DOHH2 (cell line): ENCODE results near the gene TNFRSF11A.

Experiments
- H3F3A ChIP-seq: fragments of 200-600 bp; sonication (generic), shearing (Covaris generic); 2 replicates; pipeline ENCODE4 v1.6.0; 2016; ENCODE audit warnings: antibody characterized with exemption, mild to moderate bottlenecking; ENCODE audit not compliant: control insufficient read depth, insufficient read depth
- H3K27ac ChIP-seq: fragments of 200-600 bp; sonication (generic); 2 replicates; pipeline ENCODE4 v1.5.1; 2014; ENCODE audit warnings: low read depth, mild to moderate bottlenecking, low read length, moderate library complexity
- H3K27me3 ChIP-seq: fragments of 200-600 bp; sonication (generic); 2 replicates; pipeline ENCODE4 v1.6.1; 2014; ENCODE audit warnings: mild to moderate bottlenecking, low read length, mixed read lengths; ENCODE audit not compliant: control insufficient read depth
- H3K36me3 ChIP-seq: fragments of 200-600 bp; sonication (generic); 2 replicates; pipeline ENCODE4 v1.6.1; 2014; ENCODE audit warnings: mild to moderate bottlenecking, low read length, moderate library complexity, mixed read lengths; ENCODE audit not compliant: control insufficient read depth
- H3K4me1 ChIP-seq: fragments of 200-600 bp; sonication (generic); 2 replicates; pipeline ENCODE4 v1.6.1; 2014; ENCODE audit warnings: mild to moderate bottlenecking, low read length, mixed read lengths; ENCODE audit not compliant: control insufficient read depth
- H3K4me2 ChIP-seq: fragments of 200-600 bp; sonication (generic); 2 replicates; pipeline ENCODE4 v1.6.0; 2014; ENCODE audit warnings: mild to moderate bottlenecking, low read length, moderate library complexity
- H3K4me3 ChIP-seq: fragments of 200-600 bp; sonication (generic); 2 replicates; pipeline ENCODE4 v1.5.1; 2014; ENCODE audit warnings: mild to moderate bottlenecking, low read length, mixed read lengths
- H3K79me2 ChIP-seq: fragments of 200-600 bp; sonication (generic); 2 replicates; pipeline ENCODE4 v1.6.1; 2014; ENCODE audit warnings: mild to moderate bottlenecking, low read length, mixed read lengths; ENCODE audit not compliant: control insufficient read depth
- H3K9me2 ChIP-seq: fragments of 200-600 bp; sonication (generic); replicated peaks from 2 replicates; pipeline ENCODE4 v1.6.1; 2014; ENCODE audit warnings: mild to moderate bottlenecking, low read length, mixed read lengths; ENCODE audit not compliant: control insufficient read depth
- H3K9me3 ChIP-seq: fragments of 200-600 bp; sonication (generic); 2 replicates; pipeline ENCODE4 v1.6.1; 2014; ENCODE audit warnings: antibody characterized with exemption, low read length, mixed read lengths; ENCODE audit not compliant: control insufficient read depth, insufficient read depth
- H4K20me1 ChIP-seq: fragments of 200-600 bp; sonication (generic); 2 replicates; pipeline ENCODE4 v1.6.0; 2014; ENCODE audit warnings: low read depth, mild to moderate bottlenecking, antibody characterized with exemption, low read length, moderate library complexity; ENCODE audit not compliant: control insufficient read depth, insufficient read depth
- EZH2phosphoT487 ChIP-seq: fragments of 200-600 bp; sonication (generic); IDR thresholded peaks from 2 replicates; pipeline ENCODE4 v1.6.1; 2017; ENCODE audit warnings: borderline replicate concordance, mild to moderate bottlenecking, antibody characterized with exemption, low read length, moderate library complexity, mixed read lengths
- TF ChIP-seq, protein P1 (sequence below): fragments of 200-600 bp; sonication (generic); IDR thresholded peaks from one replicate; pipeline ENCODE4 v1.5.1; 2014; ENCODE audit warnings: antibody characterized with exemption, mild to moderate bottlenecking, low read depth, low read length; ENCODE audit not compliant: poor library complexity, severe bottlenecking

Gene TNFRSF11A

DNA sequence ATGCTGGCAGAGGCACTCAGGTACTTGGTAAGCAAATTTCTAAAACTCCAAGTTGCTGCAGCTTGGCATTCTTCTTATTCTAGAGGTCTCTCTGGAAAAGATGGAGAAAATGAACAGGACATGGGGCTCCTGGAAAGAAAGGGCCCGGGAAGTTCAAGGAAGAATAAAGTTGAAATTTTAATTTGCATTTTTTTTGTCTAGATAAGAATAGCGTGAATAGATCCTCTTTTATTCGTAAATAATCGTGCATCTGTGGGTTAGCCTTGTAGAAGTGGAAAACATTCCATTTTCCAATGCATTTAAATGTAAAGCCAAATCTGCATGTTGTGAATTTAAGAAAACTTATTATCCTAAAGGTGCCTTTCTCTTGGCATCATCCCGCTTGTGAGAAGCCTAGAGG lies 61.0 kb downstream of the TNFRSF11A start:
- no peak overlapping the region for H3K4me2 ChIP-seq
- H4K20me1 ChIP-seq = no peaks in the 10 kb centered on the region
- H3K4me3 ChIP-seq = no peak overlapping the region
- H3K9me3 ChIP-seq = no peaks in the 10 kb centered on the region
- no peaks in the 10 kb centered on the region for H3K36me3 ChIP-seq
- no peak for TF ChIP-seq EZH2phosphoT487
- TF ChIP-seq, protein P1, sequence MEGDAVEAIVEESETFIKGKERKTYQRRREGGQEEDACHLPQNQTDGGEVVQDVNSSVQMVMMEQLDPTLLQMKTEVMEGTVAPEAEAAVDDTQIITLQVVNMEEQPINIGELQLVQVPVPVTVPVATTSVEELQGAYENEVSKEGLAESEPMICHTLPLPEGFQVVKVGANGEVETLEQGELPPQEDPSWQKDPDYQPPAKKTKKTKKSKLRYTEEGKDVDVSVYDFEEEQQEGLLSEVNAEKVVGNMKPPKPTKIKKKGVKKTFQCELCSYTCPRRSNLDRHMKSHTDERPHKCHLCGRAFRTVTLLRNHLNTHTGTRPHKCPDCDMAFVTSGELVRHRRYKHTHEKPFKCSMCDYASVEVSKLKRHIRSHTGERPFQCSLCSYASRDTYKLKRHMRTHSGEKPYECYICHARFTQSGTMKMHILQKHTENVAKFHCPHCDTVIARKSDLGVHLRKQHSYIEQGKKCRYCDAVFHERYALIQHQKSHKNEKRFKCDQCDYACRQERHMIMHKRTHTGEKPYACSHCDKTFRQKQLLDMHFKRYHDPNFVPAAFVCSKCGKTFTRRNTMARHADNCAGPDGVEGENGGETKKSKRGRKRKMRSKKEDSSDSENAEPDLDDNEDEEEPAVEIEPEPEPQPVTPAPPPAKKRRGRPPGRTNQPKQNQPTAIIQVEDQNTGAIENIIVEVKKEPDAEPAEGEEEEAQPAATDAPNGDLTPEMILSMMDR = no peak
- no peaks in the 10 kb centered on the region for H3K9me2 ChIP-seq
- H3K4me1 ChIP-seq = peaks cover 10% of the 10 kb centered on the region
- no peaks in the 10 kb centered on the region for H3K79me2 ChIP-seq
- H3K27ac ChIP-seq = no peak overlapping the region
- H3F3A ChIP-seq = no peaks in the 10 kb centered on the region
- H3K27me3 ChIP-seq = no peaks in the 10 kb centered on the region

GRCh38 chr18:62386601-62387000 lies 61.5 kb downstream of the TNFRSF11A start:
- H3K4me2 ChIP-seq = no peak overlapping the region
- no peaks in the 10 kb centered on the region for H4K20me1 ChIP-seq
- H3K4me3 ChIP-seq = no peak overlapping the region
- no peaks in the 10 kb centered on the region for H3K36me3 ChIP-seq
- TF ChIP-seq, protein P1 = no peak
- no peak for TF ChIP-seq EZH2phosphoT487
- H3K27me3 ChIP-seq = no peaks in the 10 kb centered on the region
- H3F3A ChIP-seq = no peaks in the 10 kb centered on the region
- H3K4me1 ChIP-seq = peaks cover 10% of the 10 kb centered on the region
- no peak overlapping the region for H3K27ac ChIP-seq
- no peaks in the 10 kb centered on the region for H3K9me3 ChIP-seq
- H3K9me2 ChIP-seq = no peaks in the 10 kb centered on the region
- no peaks in the 10 kb centered on the region for H3K79me2 ChIP-seq

- Histone ChIP-seq H3K4me3 (no peak overlapping the region), H3K79me2 (no peaks in the 10 kb centered on the region), H3K36me3 (no peaks in the 10 kb centered on the region), H3K27me3 (no peaks in the 10 kb centered on the region), H3K27ac (no peak overlapping the region), H3K9me2 (no peaks in the 10 kb centered on the region), H3F3A (no peaks in the 10 kb centered on the region), H3K4me1 (peaks cover 10% of the 10 kb centered on the region), H4K20me1 (no peaks in the 10 kb centered on the region), H3K4me2 (no peak overlapping the region), H3K9me3 (no peaks in the 10 kb centered on the region)
- TF ChIP-seq, protein P1 = no peak
- no peak for TF ChIP-seq EZH2phosphoT487
Measured at GRCh38 chr18:62387257-62387656, 62.1 kb downstream of the TNFRSF11A start.
